ENCODE measurements around the gene FRMD1. TPM values are rescaled to one million over a fixed set of nuclear protein-coding genes. Genes with fewer than 3 reads are reported as not detected.

FRMD1 gene
- polyA plus RNA-seq (2011; rRNA removed) (not detected in 2 replicates), polyA minus RNA-seq (2011; rRNA and poly(A)+ RNA removed) (not detected in 2 replicates)

DNA sequence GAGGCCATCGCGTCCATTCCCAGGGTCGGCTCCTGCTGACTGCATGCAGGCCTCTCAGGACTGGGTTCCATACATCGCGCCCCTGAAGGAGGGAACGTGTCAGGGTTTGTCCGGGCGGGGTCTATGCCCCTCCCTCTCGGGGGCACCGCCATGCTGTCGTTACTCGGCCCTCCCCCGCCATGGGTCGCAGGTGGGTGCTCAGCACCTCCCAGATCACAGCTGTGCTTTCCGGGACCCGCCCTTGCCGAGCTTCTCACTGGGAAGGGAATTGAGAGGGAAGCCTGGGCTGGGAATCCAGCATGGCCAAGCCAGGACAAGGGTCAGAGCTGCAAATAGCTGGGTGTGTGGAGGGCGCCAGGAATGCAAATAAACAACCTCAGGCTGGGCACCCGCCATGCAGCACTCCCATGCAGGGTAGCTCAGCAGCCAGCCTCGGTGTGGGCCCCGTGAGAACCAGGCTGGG, at the start of gene FRMD1:
FRMD1 (minus strand) TSS at position 270 of the 463 bp plus-strand sequence; CDS start at position 152, 118 bp downstream.
- DNase-seq (ENCODE audit: low read depth) = no peak
- Histone ChIP-seq H3K4me3 (ENCODE audit: low read depth, low read length) (no peak within 1 kb of the TSS), H3K36me3 (ENCODE audit: control insufficient read depth, insufficient read depth, low read length) (no peaks in the 10 kb centered on the region), H3K27me3 (ENCODE audit: control insufficient read depth, insufficient read depth, low read length) (no peaks in the 10 kb centered on the region)
- no peak for TF ChIP-seq CTCF (IDR thresholded peaks at IDR 0.05; ENCODE audit: insufficient read depth, low read depth, low read length)
- CTCF ChIA-PET = no interaction called here
- POLR2A ChIA-PET = no interaction called here

GRCh38 chr6:168128006-168128630, 49.1 kb upstream of the FRMD1 start:
- ChIA-PET CTCF (no interaction called here), POLR2A (no interaction called here)
- H3K27me3 ChIP-seq (ENCODE audit: control insufficient read depth, insufficient read depth, low read length) = no peaks in the 10 kb centered on the region
- DNase-seq (ENCODE audit: low read depth) = no peak
- H3K36me3 ChIP-seq (ENCODE audit: control insufficient read depth, insufficient read depth, low read length) = no peaks in the 10 kb centered on the region
- TF ChIP-seq CTCF (IDR thresholded peaks at IDR 0.05; ENCODE audit: insufficient read depth, low read depth, low read length) = no peak
- no peak overlapping the region for H3K4me3 ChIP-seq (ENCODE audit: low read depth, low read length)

GRCh38 chr6:168127384-168127868, 48.4 kb upstream of the FRMD1 start:
- CTCF ChIA-PET = no interaction called here
- H3K36me3 ChIP-seq (ENCODE audit: control insufficient read depth, insufficient read depth, low read length) = no peaks in the 10 kb centered on the region
- H3K4me3 ChIP-seq (ENCODE audit: low read depth, low read length) = no peak overlapping the region
- POLR2A ChIA-PET = no interaction called here
- no peak for TF ChIP-seq CTCF (IDR thresholded peaks at IDR 0.05; ENCODE audit: insufficient read depth, low read depth, low read length)
- no peaks in the 10 kb centered on the region for H3K27me3 ChIP-seq (ENCODE audit: control insufficient read depth, insufficient read depth, low read length)
- no peak for DNase-seq (ENCODE audit: low read depth)

DNA sequence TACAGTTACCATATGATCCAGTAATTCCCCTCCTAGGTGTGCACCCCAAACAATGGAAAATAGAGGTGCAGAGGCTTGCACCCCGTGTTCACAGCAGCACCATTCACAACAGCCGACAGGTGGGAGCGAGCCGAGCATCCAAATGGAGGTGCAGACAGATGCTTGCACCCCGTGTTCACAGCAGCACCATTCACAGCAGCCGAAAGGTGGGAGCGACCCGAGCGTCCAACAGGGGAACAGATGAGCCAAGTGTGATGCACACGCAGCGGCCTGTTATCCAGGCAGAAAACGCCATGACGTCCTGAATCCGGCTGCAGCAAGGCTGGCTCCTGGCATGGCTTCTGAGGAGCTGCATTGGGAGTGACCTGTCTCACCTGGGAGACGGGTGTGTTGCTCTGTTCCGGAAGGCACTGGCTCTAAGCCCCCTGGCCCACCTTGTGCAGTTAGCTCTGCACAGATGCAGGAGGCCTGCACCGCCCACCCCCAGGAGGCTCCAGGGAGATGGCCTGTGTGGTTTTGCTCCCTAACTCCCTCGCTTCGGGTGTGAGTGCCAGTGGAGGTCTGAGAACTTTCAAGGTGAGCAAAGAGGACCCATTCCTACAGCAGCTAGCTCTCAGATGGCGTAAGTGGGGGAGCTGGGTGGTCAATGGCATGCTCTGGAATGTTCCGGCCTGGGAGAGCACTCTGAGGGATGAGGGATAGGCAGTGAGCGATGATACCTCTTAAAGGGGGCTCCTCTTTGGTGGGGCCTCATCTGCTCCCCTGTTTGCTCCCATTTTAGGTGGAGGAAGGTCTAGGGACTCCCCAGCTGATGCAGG, 47.8 kb upstream of the FRMD1 start:
- Histone ChIP-seq H3K27me3 (ENCODE audit: control insufficient read depth, insufficient read depth, low read length) (no peaks in the 10 kb centered on the region), H3K4me3 (ENCODE audit: low read depth, low read length) (no peak overlapping the region), H3K36me3 (ENCODE audit: control insufficient read depth, insufficient read depth, low read length) (no peaks in the 10 kb centered on the region)
- POLR2A ChIA-PET = no interaction called here
- no peak for DNase-seq (ENCODE audit: low read depth)
- CTCF ChIA-PET = no interaction called here
- no peak for TF ChIP-seq CTCF (IDR thresholded peaks at IDR 0.05; ENCODE audit: insufficient read depth, low read depth, low read length)

- Histone ChIP-seq H3K27me3 (ENCODE audit: control insufficient read depth, insufficient read depth, low read length) (no peaks in the 10 kb centered on the region), H3K36me3 (ENCODE audit: control insufficient read depth, insufficient read depth, low read length) (no peaks in the 10 kb centered on the region), H3K4me3 (ENCODE audit: low read depth, low read length) (no peak overlapping the region)
- ChIA-PET POLR2A (no interaction called here), CTCF (no interaction called here)
- no peak for TF ChIP-seq CTCF (IDR thresholded peaks at IDR 0.05; ENCODE audit: insufficient read depth, low read depth, low read length)
- no peak for DNase-seq (ENCODE audit: low read depth)
Observed at GRCh38 chr6:168125429-168126001, 46.5 kb upstream of the FRMD1 start.

All from BJ (cell line).